Measurements from ENCODE around the gene TMEM184A. TPM values are rescaled to one million over a fixed set of nuclear protein-coding genes. Genes with fewer than 3 reads are reported as not detected.

Gene TMEM184A
- polyA plus RNA-seq, 4 donors = 30.0 to 55.0 (median 44.3) TPM

DNA sequence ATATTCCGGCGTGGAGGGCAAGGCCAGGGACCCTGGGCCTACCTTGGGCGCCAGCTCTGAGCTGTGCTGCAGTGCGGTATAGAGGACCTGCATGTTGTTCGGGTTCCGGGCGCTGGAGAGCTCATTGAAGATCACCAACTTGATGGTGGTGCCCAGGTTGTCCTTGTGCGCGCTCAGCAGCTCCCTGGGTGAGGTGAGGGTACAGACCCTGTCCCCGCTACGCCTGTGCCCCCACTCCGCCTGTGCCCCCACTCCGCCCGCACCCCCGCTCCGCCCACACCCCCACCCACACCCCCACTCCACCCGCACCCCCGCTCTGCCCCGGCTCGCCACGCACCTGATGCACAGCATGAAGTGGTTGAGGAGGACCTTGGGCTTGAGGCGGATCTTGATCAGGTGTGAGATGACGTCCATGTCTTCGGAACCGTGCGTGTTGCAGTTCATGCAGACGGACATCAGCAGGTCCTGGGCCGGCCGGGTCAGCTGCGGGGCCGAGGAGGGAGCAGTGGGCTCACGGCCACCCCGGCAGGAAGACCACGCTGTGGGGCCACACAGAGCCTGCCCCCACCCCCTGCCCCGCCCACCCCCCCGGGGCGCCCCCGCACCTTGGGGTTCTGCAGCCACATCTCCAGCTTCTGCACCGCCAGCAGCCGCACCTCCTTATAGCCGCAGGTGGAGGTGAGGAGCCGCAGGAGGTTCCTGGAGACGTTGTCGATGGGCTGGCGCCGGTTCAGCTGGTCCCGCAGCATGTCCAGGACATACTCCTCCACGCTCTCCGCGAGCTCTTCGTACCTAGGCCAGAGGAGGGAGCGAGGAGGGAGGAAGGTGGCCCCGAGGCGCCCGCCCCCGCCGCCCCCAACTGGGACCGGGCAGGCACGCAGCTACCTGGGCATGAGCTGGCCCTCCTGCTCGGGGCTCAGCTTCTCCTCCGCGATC is 57.4 kb downstream of the TMEM184A start:
- peaks cover 0 to 7% (median 3%) of the 10 kb centered on the region in 3 donors for H3K4me1 ChIP-seq (ENCODE audit: control insufficient read depth in 3 of 3, insufficient read depth in 2 of 3, low read depth in 1 of 3, low read length in 2 of 3)
- H3K36me3 ChIP-seq (ENCODE audit: control insufficient read depth in 3 of 3, insufficient read depth in 2 of 3, low read depth in 1 of 3, low read length in 3 of 3) = peaks cover 18 to 91% (median 39%) of the 10 kb centered on the region in 3 donors
- 96 to 97% (median 96%) methylated on average over 48 to 62 of the region's 62 CpGs for WGBS, 3 donors
- H3K27me3 ChIP-seq (ENCODE audit: control insufficient read depth in 3 of 3, insufficient read depth in 3 of 3, low read length in 3 of 3) = no peaks in the 10 kb centered on the region
- no peak overlapping the region for H3K27ac ChIP-seq (ENCODE audit: low read depth in 1 of 3, low read length in 2 of 3)
- FAIRE-seq = no peak
- no peak for DNase-seq
- H3K9me3 ChIP-seq (ENCODE audit: control insufficient read depth in 2 of 2, insufficient read depth in 1 of 2, low read depth in 1 of 2, low read length in 1 of 2) = no peaks in the 10 kb centered on the region
- H3K4me3 ChIP-seq (ENCODE audit: low read depth in 1 of 3, low read length in 3 of 3) = no peak overlapping the region

DNA sequence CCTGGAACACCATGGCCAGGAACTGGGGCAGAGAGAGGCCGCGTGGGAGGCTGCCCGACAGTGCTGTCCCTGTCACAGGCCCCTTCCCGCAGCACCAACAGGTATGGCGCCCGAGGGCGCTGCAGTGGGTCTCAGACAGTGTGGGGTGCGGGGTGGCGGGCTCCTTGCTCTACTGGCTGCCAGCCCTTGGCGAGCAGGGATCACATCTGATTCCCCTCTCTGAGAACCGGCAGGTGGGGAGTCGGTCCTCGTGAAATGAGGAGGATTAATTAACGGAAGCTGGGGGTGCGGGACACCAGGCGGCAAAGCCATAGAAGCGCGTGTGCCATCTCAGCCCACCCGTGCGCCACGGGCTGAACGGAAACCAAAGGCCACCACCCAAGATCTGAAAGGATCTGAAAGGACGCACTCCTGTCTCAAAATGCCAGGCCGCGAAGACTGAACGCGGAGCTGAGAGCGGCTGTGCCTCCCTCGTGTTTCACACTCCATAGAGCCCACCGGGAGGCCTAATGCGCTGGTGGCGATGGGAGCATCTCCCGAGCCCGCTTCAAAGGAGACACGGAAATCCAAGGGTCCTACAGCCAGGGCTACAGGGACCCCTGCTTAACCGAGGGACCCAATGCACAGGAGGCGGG is 58.6 kb downstream of the TMEM184A start:
- Histone ChIP-seq H3K4me3 (ENCODE audit: low read depth in 1 of 3, low read length in 3 of 3) (no peak overlapping the region), H3K36me3 (ENCODE audit: control insufficient read depth in 3 of 3, insufficient read depth in 2 of 3, low read depth in 1 of 3, low read length in 3 of 3) (peaks cover 24 to 93% (median 39%) of the 10 kb centered on the region in 3 donors), H3K27ac (ENCODE audit: low read depth in 1 of 3, low read length in 2 of 3) (no peak overlapping the region), H3K9me3 (ENCODE audit: control insufficient read depth in 2 of 2, insufficient read depth in 1 of 2, low read depth in 1 of 2, low read length in 1 of 2) (no peaks in the 10 kb centered on the region), H3K27me3 (ENCODE audit: control insufficient read depth in 3 of 3, insufficient read depth in 3 of 3, low read length in 3 of 3) (no peaks in the 10 kb centered on the region), H3K4me1 (ENCODE audit: control insufficient read depth in 3 of 3, insufficient read depth in 2 of 3, low read depth in 1 of 3, low read length in 2 of 3) (no peaks in the 10 kb centered on the region)
- 93 to 97% (median 94%) methylated on average over 35 to 37 of the region's 37 CpGs for whole genome bisulfite sequencing, 3 donors
- FAIRE-seq (no peak), DNase-seq (no peak)

DNA sequence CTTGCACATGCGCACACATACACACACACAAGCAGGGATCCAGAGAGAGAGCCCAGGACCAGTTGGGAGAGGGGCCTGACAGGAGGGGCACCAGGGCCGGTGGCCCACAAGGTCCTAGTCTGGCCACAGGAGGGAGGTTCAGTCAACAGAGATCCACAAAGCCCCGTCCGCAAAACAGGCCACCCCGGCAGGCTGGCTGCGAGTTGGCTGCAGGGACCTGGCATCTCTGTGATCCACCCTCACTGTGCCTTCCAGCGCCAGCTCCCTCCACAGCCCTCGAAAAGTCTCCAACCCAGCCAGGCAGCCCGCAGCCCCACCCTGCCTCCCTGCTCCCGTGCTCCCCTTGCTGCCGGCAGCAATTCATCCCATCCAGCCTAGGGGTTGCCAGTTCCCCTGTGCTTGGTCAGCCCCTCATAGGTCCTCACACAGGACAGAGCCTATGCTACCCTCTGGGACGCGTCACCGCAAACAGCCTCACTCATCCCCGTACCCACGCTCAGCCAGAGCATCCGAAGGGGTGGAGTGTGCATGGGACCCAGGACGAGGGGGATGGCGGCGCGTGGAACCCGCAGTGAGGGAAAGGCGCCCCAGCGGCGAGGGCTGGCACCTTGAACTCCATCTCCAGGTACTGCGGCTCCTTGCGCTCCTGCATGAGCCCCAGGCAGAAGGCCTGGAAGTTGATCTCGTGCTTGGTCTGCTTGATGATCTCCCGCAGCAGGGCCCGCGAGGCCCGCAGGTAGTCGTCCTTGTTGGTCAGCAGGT is 59.3 kb downstream of the TMEM184A start:
- Histone ChIP-seq H3K36me3 (ENCODE audit: control insufficient read depth in 3 of 3, insufficient read depth in 2 of 3, low read depth in 1 of 3, low read length in 3 of 3) (peaks cover 30 to 93% (median 43%) of the 10 kb centered on the region in 3 donors), H3K4me1 (ENCODE audit: control insufficient read depth in 3 of 3, insufficient read depth in 2 of 3, low read depth in 1 of 3, low read length in 2 of 3) (no peaks in the 10 kb centered on the region), H3K27ac (ENCODE audit: low read depth in 1 of 3, low read length in 2 of 3) (no peak overlapping the region), H3K4me3 (ENCODE audit: low read depth in 1 of 3, low read length in 3 of 3) (no peak overlapping the region), H3K27me3 (ENCODE audit: control insufficient read depth in 3 of 3, insufficient read depth in 3 of 3, low read length in 3 of 3) (no peaks in the 10 kb centered on the region), H3K9me3 (ENCODE audit: control insufficient read depth in 2 of 2, insufficient read depth in 1 of 2, low read depth in 1 of 2, low read length in 1 of 2) (no peaks in the 10 kb centered on the region)
- DNase-seq (no peak), FAIRE-seq (no peak)
- WGBS, 3 donors = 92 to 95% (median 94%) methylated on average over 33 of the region's 33 CpGs

DNA sequence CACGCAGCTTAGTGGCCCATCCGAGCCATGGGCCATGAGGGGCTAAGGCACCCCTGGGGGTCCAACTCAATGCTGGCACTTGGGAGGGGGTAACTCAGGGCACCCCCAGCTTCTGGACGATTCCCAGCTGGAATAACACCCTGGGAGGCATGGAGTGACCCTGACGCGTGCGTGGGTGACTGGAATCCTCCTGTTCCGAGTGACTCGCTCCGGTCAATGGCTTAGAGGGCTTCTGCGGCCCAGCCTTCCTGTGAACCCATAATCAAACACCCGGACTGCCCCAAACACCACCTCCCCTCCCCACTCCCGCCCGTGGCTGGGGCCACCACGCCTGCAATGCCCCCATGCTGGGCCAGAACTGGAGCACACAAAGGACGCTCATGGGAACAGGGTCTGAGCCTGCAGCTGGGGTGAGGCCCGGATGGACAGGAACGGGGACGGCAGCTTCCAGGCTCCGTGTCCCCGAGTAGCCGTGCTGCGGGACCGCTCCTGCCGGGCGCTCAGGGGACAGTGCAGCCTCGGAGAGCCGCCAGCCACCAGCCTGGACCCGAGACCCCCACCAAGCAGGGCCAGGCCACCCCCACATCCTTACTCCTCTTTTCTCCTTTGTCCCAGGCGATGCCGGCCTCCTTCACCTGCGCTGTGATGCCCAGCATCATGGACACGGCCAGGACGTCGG is 60.3 kb downstream of the TMEM184A start:
- Histone ChIP-seq H3K9me3 (ENCODE audit: control insufficient read depth in 2 of 2, insufficient read depth in 1 of 2, low read depth in 1 of 2, low read length in 1 of 2) (no peaks in the 10 kb centered on the region), H3K27me3 (ENCODE audit: control insufficient read depth in 3 of 3, insufficient read depth in 3 of 3, low read length in 3 of 3) (no peaks in the 10 kb centered on the region), H3K36me3 (ENCODE audit: control insufficient read depth in 3 of 3, insufficient read depth in 2 of 3, low read depth in 1 of 3, low read length in 3 of 3) (peaks cover 32 to 94% (median 39%) of the 10 kb centered on the region in 3 donors), H3K4me3 (ENCODE audit: low read depth in 1 of 3, low read length in 3 of 3) (no peak overlapping the region), H3K27ac (ENCODE audit: low read depth in 1 of 3, low read length in 2 of 3) (no peak overlapping the region), H3K4me1 (ENCODE audit: control insufficient read depth in 3 of 3, insufficient read depth in 2 of 3, low read depth in 1 of 3, low read length in 2 of 3) (no peaks in the 10 kb centered on the region)
- FAIRE-seq (no peak), DNase-seq (no peak)
- 92 to 93% (median 93%) methylated on average over 27 to 34 of the region's 34 CpGs for WGBS, 3 donors

DNA sequence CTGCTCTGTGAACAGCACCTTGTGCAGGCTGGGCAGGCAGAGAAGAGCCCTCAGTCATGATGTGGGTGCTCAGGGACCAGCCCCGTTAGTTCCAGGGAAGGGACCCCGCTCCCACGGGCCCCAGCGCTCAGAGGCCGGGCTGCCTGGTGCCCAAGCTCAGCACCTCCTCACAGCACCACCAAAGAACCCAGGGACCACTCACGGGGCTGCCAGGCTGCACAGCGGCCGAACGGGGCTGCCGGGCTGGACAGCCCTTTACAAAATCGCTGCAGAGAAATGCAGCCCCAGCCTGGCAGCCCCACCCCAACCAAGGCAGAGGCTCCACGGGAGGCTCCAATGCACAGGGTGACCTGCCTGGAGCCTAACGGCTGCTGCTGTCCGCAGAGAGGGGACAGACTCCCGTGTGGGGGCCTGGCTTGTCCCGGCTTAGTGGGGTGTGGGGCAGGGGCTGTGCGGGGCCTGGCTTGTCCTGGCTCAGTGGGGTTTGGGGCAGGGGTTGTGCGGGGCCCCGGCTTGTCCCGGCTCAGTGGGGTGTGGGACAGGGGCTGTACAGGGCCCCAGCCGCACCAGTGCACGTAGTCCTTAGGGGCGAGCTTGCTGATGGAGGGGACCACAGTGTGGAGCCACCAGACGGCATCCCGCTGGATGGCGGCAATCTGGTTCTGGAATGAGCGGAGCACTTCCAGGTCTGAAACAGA is 61.0 kb downstream of the TMEM184A start:
- H3K4me3 ChIP-seq (ENCODE audit: low read depth in 1 of 3, low read length in 3 of 3) = no peak overlapping the region
- no peaks in the 10 kb centered on the region for H3K9me3 ChIP-seq (ENCODE audit: control insufficient read depth in 2 of 2, insufficient read depth in 1 of 2, low read depth in 1 of 2, low read length in 1 of 2)
- H3K27me3 ChIP-seq (ENCODE audit: control insufficient read depth in 3 of 3, insufficient read depth in 3 of 3, low read length in 3 of 3) = no peaks in the 10 kb centered on the region
- WGBS, 3 donors = 94 to 96% (median 95%) methylated on average over 24 to 27 of the region's 27 CpGs
- peaks cover 32 to 94% (median 33%) of the 10 kb centered on the region in 3 donors for H3K36me3 ChIP-seq (ENCODE audit: control insufficient read depth in 3 of 3, insufficient read depth in 2 of 3, low read depth in 1 of 3, low read length in 3 of 3)
- DNase-seq (no peak), FAIRE-seq (no peak)
- no peak overlapping the region for H3K27ac ChIP-seq (ENCODE audit: low read depth in 1 of 3, low read length in 2 of 3)
- no peaks in the 10 kb centered on the region for H3K4me1 ChIP-seq (ENCODE audit: control insufficient read depth in 3 of 3, insufficient read depth in 2 of 3, low read depth in 1 of 3, low read length in 2 of 3)

DNA sequence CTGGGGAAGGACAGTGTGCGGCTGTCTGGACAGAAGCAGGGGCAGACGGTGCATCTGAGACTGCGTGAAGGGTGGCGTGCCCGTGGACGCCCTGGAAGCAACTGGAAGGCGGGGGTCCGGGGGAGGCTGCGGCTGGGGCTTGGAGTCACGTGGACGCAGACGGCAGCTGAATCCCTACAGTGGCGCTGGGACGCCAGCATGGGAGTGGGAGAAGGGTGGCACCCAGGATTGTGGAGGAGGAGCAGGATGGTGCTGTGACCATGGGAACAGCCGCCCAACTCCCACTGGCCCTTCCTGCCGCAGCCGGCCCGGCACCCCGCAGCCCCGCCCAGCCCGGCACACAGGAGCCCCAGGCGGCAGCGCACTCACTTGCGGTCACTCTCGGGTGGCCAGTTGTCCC is 61.6 kb downstream of the TMEM184A start:
- Histone ChIP-seq H3K27ac (ENCODE audit: low read depth in 1 of 3, low read length in 2 of 3) (no peak overlapping the region), H3K4me1 (ENCODE audit: control insufficient read depth in 3 of 3, insufficient read depth in 2 of 3, low read depth in 1 of 3, low read length in 2 of 3) (no peaks in the 10 kb centered on the region), H3K36me3 (ENCODE audit: control insufficient read depth in 3 of 3, insufficient read depth in 2 of 3, low read depth in 1 of 3, low read length in 3 of 3) (peaks cover 27 to 94% (median 31%) of the 10 kb centered on the region in 3 donors), H3K9me3 (ENCODE audit: control insufficient read depth in 2 of 2, insufficient read depth in 1 of 2, low read depth in 1 of 2, low read length in 1 of 2) (no peaks in the 10 kb centered on the region), H3K27me3 (ENCODE audit: control insufficient read depth in 3 of 3, insufficient read depth in 3 of 3, low read length in 3 of 3) (no peaks in the 10 kb centered on the region), H3K4me3 (ENCODE audit: low read depth in 1 of 3, low read length in 3 of 3) (no peak overlapping the region)
- FAIRE-seq = no peak
- no peak for DNase-seq
- WGBS, 3 donors = 92 to 96% (median 95%) methylated on average over 18 to 25 of the region's 25 CpGs

DNA sequence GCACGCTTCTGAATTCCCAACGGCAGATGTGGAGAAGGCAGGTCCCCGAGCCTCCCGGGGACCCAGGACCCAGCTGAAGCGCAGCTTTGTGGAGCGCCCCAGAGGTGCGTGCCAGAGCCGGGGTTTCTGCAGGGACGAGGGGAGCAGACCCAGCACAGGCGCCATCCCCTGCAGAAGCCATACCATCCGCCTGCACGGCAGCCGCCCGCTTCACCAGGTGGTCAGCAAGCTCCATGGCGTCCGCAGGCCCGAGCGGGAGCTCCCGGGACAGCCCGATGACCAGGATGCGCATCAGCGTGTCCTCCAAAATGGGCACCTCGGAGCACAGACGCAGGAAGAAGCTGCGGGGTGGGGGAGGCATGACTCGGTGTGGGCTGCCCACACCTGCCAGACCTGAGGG is 62.4 kb downstream of the TMEM184A start:
- Histone ChIP-seq H3K27me3 (ENCODE audit: control insufficient read depth in 3 of 3, insufficient read depth in 3 of 3, low read length in 3 of 3) (no peaks in the 10 kb centered on the region), H3K4me3 (ENCODE audit: low read depth in 1 of 3, low read length in 3 of 3) (no peak overlapping the region), H3K36me3 (ENCODE audit: control insufficient read depth in 3 of 3, insufficient read depth in 2 of 3, low read depth in 1 of 3, low read length in 3 of 3) (peaks cover 28 to 94% (median 29%) of the 10 kb centered on the region in 3 donors), H3K4me1 (ENCODE audit: control insufficient read depth in 3 of 3, insufficient read depth in 2 of 3, low read depth in 1 of 3, low read length in 2 of 3) (no peaks in the 10 kb centered on the region), H3K9me3 (ENCODE audit: control insufficient read depth in 2 of 2, insufficient read depth in 1 of 2, low read depth in 1 of 2, low read length in 1 of 2) (no peaks in the 10 kb centered on the region), H3K27ac (ENCODE audit: low read depth in 1 of 3, low read length in 2 of 3) (no peak overlapping the region)
- 95 to 97% (median 97%) methylated on average over 26 of the region's 26 CpGs for WGBS, 3 donors
- FAIRE-seq (no peak), DNase-seq (no peak)

Data from small intestine (tissue), 7 donors.